WTC11 (cell line): Measurements from ENCODE around the gene TMEM176B.

Experiments
- CTCF ChIP-seq: fragments of 200-600 bp; IDR thresholded peaks from 2 replicates; pipeline ENCODE4 v1.8.0; 2022; ENCODE audit warnings: antibody characterized with exemption
- ELF4 ChIP-seq: sonication (generic); formaldehyde crosslinking; IDR thresholded peaks from 2 replicates; pipeline ENCODE4 v1.8.1; 2022; ENCODE audit warnings: low read depth, mild to moderate bottlenecking, moderate library complexity, missing genetic modification reagents
- GABPB1 ChIP-seq: sonication (generic); formaldehyde crosslinking; IDR thresholded peaks from 2 replicates; pipeline ENCODE4 v1.8.1; 2023; ENCODE audit warnings: mild to moderate bottlenecking, missing genetic modification reagents
- JUN ChIP-seq: sonication (generic); formaldehyde crosslinking; IDR thresholded peaks from 2 replicates; pipeline ENCODE4 v1.8.0; 2023; ENCODE audit warnings: mild to moderate bottlenecking, missing genetic modification reagents
- KAT7 ChIP-seq: sonication (generic); formaldehyde crosslinking; IDR thresholded peaks from 2 replicates; pipeline ENCODE4 v1.8.1; 2023; ENCODE audit warnings: missing genetic modification reagents, mild to moderate bottlenecking, borderline replicate concordance
- MYBL2 ChIP-seq: sonication (generic); formaldehyde crosslinking; IDR thresholded peaks from 2 replicates; pipeline ENCODE4 v1.8.1; 2023; ENCODE audit warnings: mild to moderate bottlenecking, moderate library complexity, missing genetic modification reagents
- NR1H2 ChIP-seq: sonication (generic); formaldehyde crosslinking; IDR thresholded peaks from 2 replicates; pipeline ENCODE4 v1.9.0; 2021; ENCODE audit warnings: mild to moderate bottlenecking, moderate library complexity, missing genetic modification reagents
- USF1 ChIP-seq: sonication (generic); formaldehyde crosslinking; IDR thresholded peaks from 2 replicates; pipeline ENCODE4 v1.8.0; 2022; ENCODE audit warnings: mild to moderate bottlenecking, missing genetic modification reagents
- ZNF281 ChIP-seq: sonication (generic); formaldehyde crosslinking; IDR thresholded peaks from 2 replicates; pipeline ENCODE4 v1.8.0; 2023; ENCODE audit warnings: mild to moderate bottlenecking, missing genetic modification reagents

- TF ChIP-seq MYBL2 (CRISPR knock-in tag) (no peak), KAT7 (0 out of 2 replicates have a peak, but pooled peaks have one; percentile 46), CTCF (no peak), NR1H2 (no peak), ELF4 (CRISPR knock-in tag) (no peak), GABPB1 (CRISPR knock-in tag) (no peak), JUN (no peak), USF1 (no peak), ZNF281 (no peak)
Observed at GRCh38 chr7:150799741-150800580, at the start of gene TMEM176B.
